Measurements from ENCODE around the gene CRYBA4.

The CRYBA4 gene

DNA sequence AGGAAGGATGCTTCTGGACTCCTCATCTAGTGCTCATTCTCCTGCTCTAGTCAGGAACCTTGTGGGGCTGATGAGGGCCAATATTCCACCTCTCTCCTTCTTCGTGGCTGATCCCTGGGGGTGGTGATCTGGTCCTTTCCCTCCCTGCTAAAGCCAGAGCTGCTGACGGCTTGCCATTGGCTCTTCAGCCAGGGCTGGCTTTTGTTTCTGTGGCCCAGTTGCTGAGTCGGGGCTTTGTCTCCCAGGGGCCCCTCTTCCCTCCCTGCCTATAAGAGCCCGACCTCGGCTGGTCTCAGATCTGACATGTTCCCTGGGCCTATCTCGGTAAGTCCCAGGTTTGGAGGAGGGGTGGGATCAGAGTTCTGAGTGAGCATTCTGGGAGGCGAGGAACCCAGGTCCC is at the start of gene CRYBA4:
CRYBA4 (plus strand) TSS at position 301 of the 400 bp plus-strand sequence. CDS start 634 bp downstream, outside the sequence.
- CTCF ChIA-PET = interaction anchor here (1.1 kb wide), 1 partner anchor 161 kb away, joined by 3 read pairs; no protein-coding TSS in a partner anchor
- Mint-ChIP-seq H3K27ac (no peak within 1 kb of the TSS), H3K27me3 (peaks cover 46% of the 10 kb centered on the region), H3K9me3 (no peaks in the 10 kb centered on the region), H3K36me3 (no peaks in the 10 kb centered on the region), H3K4me3 (no peak within 1 kb of the TSS), H3K4me1 (peaks cover 10% of the 10 kb centered on the region)
- no peak for DNase-seq

DNA sequence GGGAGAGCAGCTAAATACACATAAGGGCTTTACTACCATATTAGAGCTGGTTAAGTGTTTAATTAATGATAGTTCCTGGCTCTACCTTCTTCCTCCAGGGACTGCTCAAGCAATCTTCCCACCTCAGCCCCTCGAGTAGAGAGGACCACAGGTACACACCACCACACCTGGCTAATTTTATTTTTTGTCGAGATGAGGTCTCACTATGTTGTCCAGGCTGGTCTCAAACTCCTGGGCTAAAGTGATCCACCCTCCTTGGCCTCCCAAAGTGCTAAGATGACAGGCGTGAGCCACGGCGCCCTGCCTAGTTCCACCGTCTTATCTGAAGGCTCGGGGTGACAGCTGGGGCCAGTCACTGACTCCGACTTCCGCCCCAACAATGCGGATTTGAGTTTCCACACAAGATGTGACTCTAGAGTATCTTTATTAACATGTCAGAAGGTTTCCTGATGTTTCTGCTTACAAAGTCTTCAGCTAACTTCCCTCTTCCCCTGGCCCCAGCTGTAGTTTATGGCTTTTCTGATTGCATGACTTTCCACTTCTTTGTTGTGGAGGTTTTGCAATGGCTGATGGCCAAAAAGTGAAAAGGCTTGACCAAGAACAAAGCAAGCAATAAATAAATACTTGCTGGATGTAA is 48.6 kb upstream of the CRYBA4 start:
- Mint-ChIP-seq H3K4me3 (no peak overlapping the region), H3K27ac (peak overlapping the region; percentile 65), H3K27me3 (no peaks in the 10 kb centered on the region), H3K9me3 (no peaks in the 10 kb centered on the region), H3K4me1 (peaks cover 50% of the 10 kb centered on the region), H3K36me3 (peaks cover 20% of the 10 kb centered on the region)
- CTCF ChIA-PET = interaction anchor here (0.8 kb wide), 1 partner anchor 70 kb away, joined by 4 read pairs; no protein-coding TSS in a partner anchor
- DNase-seq = peak; percentile 31

DNA sequence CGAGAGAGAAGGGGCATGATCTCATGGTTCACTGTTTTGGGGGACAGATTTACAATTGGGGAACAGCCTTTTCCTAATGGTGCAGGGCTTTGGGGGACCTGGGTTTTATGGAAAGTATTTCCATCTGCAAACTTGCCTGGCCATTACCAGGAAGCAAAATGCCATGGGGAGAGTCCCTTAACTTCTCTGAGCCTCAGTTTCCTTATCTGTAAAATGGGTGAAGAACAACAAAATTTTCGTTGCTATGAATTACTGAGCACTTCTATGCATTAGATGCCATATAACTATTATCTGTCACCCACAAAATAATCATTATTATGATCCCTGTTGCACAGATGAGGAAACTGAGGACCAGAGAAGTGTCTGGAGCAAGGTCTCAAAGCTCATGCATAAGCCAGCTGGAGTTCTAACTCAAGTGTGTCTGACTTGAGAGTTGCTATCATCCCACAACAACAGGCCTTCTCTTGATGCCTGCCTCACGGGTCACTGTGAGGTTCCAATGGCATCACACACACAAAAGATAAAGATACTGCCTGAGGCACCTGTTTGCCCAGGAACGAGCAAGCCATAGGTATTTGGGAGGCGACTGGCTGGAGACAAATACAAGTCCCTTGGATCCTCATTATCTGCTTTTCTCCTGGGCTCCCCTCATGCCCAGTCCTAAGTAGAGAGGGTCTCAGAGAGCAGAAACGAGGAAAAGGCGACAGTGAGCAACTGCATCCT is 47.6 kb upstream of the CRYBA4 start:
- peaks cover 54% of the 10 kb centered on the region for H3K4me1 Mint-ChIP-seq
- H3K4me3 Mint-ChIP-seq = no peak overlapping the region
- no peak overlapping the region for H3K27ac Mint-ChIP-seq

DNA sequence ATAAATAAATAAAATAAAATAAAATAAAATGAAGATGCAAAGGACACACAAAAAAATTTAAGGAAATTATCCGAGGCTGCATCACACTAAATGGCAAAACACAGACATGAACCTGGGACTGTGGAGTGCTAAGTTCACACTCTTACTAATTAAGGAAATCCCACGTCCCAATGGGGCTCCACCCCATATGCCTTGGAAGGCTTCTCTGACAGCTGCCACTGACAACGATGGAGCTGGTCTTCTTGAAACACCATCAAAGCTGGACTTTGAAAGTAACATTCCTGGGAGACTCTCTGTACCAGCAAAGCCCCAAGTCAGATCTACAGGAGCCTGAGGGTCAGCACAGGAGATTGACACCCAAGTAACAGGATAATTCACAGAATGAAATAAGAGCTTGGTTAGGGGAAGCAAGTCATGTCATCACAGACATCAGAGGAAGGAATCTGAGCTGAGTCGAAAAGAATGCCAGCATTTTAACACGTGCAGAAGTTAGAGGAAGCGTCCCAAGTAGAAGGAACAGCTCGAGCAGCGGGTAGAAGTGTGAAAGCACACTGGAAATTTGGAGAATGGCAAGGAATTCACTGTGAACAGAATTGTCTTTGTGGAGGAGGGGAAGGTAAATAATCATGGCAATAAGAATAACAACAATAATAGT is 45.6 kb upstream of the CRYBA4 start:
- Mint-ChIP-seq H3K27me3 (no peaks in the 10 kb centered on the region), H3K9me3 (no peaks in the 10 kb centered on the region), H3K4me3 (no peak overlapping the region), H3K4me1 (peaks cover 63% of the 10 kb centered on the region), H3K27ac (no peak overlapping the region), H3K36me3 (peaks cover 35% of the 10 kb centered on the region)
- DNase-seq = no peak
- CTCF ChIA-PET = interaction anchor here (0.6 kb wide), 1 partner anchor 52 kb away, joined by 3 read pairs; no protein-coding TSS in a partner anchor

More for the DNA sequence above, 47.6 kb upstream of the CRYBA4 start:
- no peaks in the 10 kb centered on the region for H3K27me3 Mint-ChIP-seq
- peaks cover 26% of the 10 kb centered on the region for H3K36me3 Mint-ChIP-seq
- no peaks in the 10 kb centered on the region for H3K9me3 Mint-ChIP-seq
- CTCF ChIA-PET = no interaction called here
- DNase-seq = no peak

DNA sequence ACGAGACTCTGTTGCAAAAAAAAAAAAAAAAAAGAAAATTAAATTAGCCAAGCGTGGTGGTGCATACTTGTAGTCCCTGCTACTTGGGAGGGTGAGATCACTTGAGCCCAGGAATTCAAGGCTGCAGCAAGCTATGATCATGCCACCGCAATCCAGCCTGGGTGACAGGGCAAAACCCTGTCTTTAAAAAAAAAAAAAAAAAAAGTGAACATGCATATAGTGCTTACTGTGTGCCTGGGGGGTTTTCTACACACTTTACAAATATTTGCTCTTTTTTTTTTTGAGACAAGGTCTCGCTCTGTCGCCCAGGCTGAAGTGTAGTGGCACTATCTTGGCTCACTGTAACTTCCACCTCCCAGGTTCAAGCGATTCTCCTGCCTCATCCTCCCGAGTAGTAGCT is 44.7 kb upstream of the CRYBA4 start:
- peaks cover 67% of the 10 kb centered on the region for H3K4me1 Mint-ChIP-seq
- H3K27me3 Mint-ChIP-seq = no peaks in the 10 kb centered on the region
- H3K36me3 Mint-ChIP-seq = peaks cover 41% of the 10 kb centered on the region
- no peaks in the 10 kb centered on the region for H3K9me3 Mint-ChIP-seq
- DNase-seq = no peak
- no peak overlapping the region for H3K27ac Mint-ChIP-seq
- CTCF ChIA-PET = no interaction called here
- no peak overlapping the region for H3K4me3 Mint-ChIP-seq

DNA sequence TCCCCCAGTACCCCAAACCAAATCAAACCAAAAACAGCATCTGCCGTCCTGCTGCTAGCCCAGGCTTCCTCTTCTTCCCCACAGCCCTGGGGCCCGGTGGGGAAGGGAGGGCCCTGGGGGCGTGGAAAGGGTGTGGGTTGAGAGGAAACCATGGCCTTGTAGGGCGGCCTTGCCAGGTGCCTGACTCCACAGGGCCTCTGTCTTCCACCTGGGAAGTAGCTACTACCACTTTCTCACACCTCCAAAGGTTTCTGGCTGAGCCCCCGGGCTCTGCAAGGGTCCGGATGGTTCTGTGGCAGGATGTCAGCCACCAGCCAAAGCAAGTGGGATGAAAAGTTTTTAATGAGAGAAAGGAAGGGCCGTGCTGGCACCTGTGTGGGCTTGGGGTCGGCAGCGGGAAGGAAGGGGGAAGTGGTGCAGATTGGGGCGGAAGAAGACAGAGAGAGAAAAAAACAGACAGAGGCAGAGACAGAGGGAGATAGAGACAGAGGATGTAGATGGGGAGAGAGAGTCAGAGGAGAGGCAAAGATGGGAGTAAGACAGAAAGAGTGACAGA is 42.4 kb upstream of the CRYBA4 start:
- CTCF ChIA-PET = interaction anchor here (1.0 kb wide), 1 partner anchor 32 kb away, joined by 3 read pairs; no protein-coding TSS in a partner anchor
- Mint-ChIP-seq H3K36me3 (peaks cover 44% of the 10 kb centered on the region), H3K27ac (peak overlapping the region; percentile 97), H3K4me3 (peak overlapping the region; percentile 76), H3K4me1 (peaks cover 62% of the 10 kb centered on the region), H3K9me3 (no peaks in the 10 kb centered on the region), H3K27me3 (no peaks in the 10 kb centered on the region)
- peak; percentile 83 for DNase-seq

DNA sequence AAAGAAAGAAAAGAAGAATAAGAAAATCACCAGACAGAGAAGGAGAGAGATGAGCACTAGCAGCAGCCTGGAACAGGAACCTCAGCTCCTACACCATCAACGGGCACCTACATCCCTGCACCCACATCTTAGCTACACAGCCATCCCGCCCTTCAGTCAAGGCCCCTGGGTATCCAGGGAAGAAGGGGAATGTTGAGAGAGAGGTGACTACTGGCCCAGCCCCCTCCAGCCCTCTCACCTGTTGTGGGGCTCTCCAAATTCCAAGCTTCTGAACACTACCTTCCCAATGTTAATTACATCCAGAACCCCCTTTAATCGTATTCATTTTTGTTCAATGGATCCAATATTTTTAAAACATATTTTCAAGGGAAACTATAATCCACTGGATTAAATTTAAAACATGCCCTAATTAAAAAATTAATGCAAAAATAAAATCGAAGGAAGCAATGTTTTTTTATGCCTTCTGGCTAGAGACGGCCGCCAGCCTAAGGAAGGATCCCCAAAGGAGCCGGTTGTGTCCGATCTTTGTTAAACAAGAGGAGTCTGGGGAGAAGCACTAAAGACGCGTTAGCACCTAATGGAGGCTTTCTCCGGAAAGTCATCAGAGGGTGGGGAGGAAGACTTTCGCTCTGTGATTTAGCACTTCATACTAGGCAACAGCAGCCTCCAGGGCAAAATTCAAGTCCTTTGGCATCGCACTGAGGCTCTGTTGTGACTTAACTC is 41.4 kb upstream of the CRYBA4 start:
- Mint-ChIP-seq H3K27ac (peak overlapping the region; percentile 97), H3K4me3 (peak overlapping the region; percentile 76), H3K4me1 (peaks cover 70% of the 10 kb centered on the region), H3K9me3 (no peaks in the 10 kb centered on the region), H3K36me3 (peaks cover 46% of the 10 kb centered on the region), H3K27me3 (no peaks in the 10 kb centered on the region)
- CTCF ChIA-PET = no interaction called here
- no peak for DNase-seq

DNA sequence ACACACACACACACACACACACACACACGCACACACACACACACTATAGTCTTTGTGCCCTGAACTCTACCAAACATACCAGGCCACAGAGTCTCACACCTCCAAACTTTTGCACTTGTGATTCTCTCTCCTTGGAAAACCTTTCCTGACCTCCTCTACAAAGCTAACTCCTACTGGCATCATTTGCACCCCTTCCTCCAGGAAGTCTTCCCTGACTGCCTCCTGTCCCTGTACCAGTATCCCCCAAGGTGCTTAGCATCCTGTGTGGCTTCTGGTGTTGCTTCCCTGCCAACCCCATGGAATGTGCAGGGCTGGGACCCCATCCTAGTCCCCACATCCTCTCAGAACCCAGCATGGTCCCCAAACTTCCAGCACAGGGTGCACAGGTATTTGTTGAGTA is 40.7 kb upstream of the CRYBA4 start:
- H3K27ac Mint-ChIP-seq = peak overlapping the region; percentile 56
- H3K4me3 Mint-ChIP-seq = no peak overlapping the region
- peaks cover 76% of the 10 kb centered on the region for H3K4me1 Mint-ChIP-seq
- H3K36me3 Mint-ChIP-seq = peaks cover 47% of the 10 kb centered on the region
- CTCF ChIA-PET = no interaction called here
- no peak for DNase-seq
- H3K27me3 Mint-ChIP-seq = no peaks in the 10 kb centered on the region
- H3K9me3 Mint-ChIP-seq = no peaks in the 10 kb centered on the region

DNA sequence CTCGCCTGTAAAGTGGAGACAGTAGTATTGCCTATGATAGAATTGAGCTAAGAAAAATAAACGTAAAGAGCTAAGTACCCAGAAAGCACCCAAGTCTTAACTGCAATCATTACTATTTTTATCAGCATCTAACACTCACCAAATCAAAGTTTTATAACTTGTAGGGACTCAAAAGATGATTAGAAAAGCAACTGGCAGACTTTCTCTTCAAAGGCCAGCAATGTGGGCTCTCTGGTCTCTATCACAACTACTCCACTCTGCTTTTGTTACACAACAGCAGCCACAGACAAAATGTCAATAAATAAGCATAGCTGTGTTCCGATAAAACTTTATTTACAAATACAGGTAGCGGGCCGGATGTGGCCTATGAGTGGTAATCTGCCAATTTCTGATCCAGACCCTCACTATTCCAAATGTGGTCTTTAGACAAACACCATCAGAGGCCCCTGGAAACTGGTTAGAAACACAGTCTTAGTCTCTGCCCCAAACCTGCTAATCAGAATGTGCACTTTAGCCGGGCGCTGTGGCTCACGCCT is 40.1 kb upstream of the CRYBA4 start:
- H3K27me3 Mint-ChIP-seq = no peaks in the 10 kb centered on the region
- H3K36me3 Mint-ChIP-seq = peaks cover 44% of the 10 kb centered on the region
- H3K27ac Mint-ChIP-seq = no peak overlapping the region
- CTCF ChIA-PET = no interaction called here
- H3K4me3 Mint-ChIP-seq = no peak overlapping the region
- peaks cover 78% of the 10 kb centered on the region for H3K4me1 Mint-ChIP-seq
- H3K9me3 Mint-ChIP-seq = no peaks in the 10 kb centered on the region
- no peak for DNase-seq

DNA sequence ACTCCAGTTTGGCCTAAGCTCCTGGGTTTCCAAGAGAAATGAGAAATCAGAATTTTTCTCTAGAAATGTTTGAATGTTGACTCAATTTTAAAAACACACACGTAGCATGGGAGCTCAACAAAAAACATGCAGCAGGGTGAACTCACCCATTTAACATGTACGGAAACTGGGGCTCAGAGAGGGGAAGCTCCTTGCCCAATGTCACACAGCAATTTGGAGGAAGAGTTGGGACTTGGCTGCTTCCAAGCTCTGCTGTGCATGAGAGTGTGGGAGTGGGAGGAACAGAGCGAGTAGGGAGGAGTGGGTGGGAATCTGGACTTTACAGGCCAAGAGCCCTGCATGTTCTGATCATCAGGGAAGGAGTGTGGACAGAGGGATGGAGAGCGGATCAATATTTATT is 37.8 kb upstream of the CRYBA4 start:
- peaks cover 85% of the 10 kb centered on the region for H3K4me1 Mint-ChIP-seq
- H3K9me3 Mint-ChIP-seq = no peaks in the 10 kb centered on the region
- DNase-seq = no peak
- CTCF ChIA-PET = interaction anchor here (1.3 kb wide), 1 partner anchor 81 kb away, joined by 4 read pairs; no protein-coding TSS in a partner anchor
- H3K4me3 Mint-ChIP-seq = no peak overlapping the region
- H3K27ac Mint-ChIP-seq = no peak overlapping the region
- H3K36me3 Mint-ChIP-seq = peaks cover 44% of the 10 kb centered on the region
- no peaks in the 10 kb centered on the region for H3K27me3 Mint-ChIP-seq

DNA sequence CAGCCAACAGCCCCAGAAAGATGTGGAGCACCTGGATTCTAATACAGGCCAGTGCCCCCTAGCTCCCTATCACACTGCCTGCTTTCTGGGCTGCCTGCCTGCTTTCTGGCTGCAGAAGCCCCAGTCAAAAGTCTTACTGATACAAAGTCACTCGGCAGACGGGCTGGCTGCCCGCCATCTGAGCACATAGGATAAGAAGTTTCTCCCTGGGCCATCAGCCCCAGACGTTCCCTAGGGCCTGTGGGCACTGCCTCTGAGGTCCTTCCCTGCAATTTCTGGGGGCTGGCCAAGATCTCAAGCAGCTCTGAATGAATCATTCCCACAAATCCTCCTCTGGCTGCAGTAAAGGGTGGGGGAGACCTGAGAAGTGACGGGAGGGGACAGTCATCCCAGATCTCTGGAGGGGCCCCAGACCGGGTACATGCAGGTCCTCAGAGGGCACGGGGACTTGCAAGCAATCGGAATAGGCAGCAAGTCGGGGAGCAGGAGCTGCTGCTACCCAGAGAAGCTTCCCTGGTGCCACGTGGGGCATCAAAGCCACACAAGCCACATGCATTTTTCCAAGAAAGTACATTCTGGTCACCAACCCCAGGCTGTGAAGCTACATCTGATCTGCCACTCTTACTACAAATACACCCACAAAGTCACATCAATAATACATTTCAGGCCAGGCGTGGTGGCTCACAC is 36.5 kb upstream of the CRYBA4 start:
- no peaks in the 10 kb centered on the region for H3K9me3 Mint-ChIP-seq
- CTCF ChIA-PET = no interaction called here
- peaks cover 41% of the 10 kb centered on the region for H3K36me3 Mint-ChIP-seq
- peak overlapping the region; percentile 11 for H3K27ac Mint-ChIP-seq
- no peak overlapping the region for H3K4me3 Mint-ChIP-seq
- H3K27me3 Mint-ChIP-seq = peaks cover 3% of the 10 kb centered on the region
- peaks cover 78% of the 10 kb centered on the region for H3K4me1 Mint-ChIP-seq
- DNase-seq = no peak

DNA sequence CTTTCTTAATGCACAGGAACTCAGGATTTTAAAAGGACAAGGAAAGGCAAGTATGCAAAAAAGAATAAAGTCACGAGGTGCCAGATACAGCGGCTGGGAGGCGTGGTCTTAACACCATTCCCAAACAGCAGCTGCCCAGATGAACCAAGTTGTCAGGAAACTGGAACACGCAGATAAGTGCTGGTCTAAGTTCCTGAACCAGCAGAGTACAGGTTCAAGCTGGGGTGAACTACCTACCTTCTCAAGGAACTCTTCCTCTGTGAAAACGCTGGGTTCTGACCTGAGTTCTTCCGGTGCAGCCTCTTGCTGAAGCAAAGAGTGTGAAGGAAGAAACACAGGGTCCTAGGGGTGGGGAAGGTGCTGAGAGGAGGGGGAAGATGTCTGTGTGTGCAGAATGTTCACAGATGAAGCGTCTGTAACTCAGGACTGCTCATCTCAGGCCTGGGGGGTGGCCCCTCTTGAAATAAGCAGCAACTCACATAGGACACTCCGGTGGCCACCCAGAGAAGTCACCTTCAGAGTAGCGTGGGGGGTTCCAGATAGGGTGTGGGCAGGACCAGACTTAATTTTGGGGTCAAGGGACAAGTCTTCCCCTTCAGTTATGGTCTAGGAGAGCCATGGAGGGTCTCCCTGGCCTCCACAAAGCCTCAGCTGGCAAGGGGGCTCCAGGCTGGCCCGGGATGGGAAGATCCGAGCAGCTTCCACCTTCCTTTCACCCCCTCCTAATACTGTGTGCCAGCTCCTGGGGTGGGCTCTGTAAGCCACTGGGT is 35.0 kb upstream of the CRYBA4 start:
- peaks cover 3% of the 10 kb centered on the region for H3K27me3 Mint-ChIP-seq
- peaks cover 31% of the 10 kb centered on the region for H3K36me3 Mint-ChIP-seq
- DNase-seq = peak; percentile 38
- CTCF ChIA-PET = interaction anchor here (1.1 kb wide), 1 partner anchor 83 kb away, joined by 4 read pairs; no protein-coding TSS in a partner anchor
- peaks cover 75% of the 10 kb centered on the region for H3K4me1 Mint-ChIP-seq
- H3K27ac Mint-ChIP-seq = peak overlapping the region; percentile 85
- H3K9me3 Mint-ChIP-seq = no peaks in the 10 kb centered on the region
- H3K4me3 Mint-ChIP-seq = peak overlapping the region; percentile 38

All from activated naive CD4-positive, alpha-beta T cell treated with anti-CD3 and anti-CD28 coated beads, Interleukin-2, amount 10 ng/mL, durations not matched to agents 7 days and 5 days (primary cell).